ENCODE measurements around the gene CAPG. TPM values are rescaled to one million over a fixed set of nuclear protein-coding genes. Genes with fewer than 3 reads are reported as not detected.

The CAPG gene
- total RNA-seq, 1 experiment from 2014 or later: 117 TPM

GRCh38 chr2:85395912-85396475 is 14.2 kb downstream of the CAPG start (continued):
- TF ChIP-seq ZNF281 (CRISPR knock-in tag; IDR thresholded peaks at IDR 0.05) (no peak), GRHL2 (CRISPR knock-in tag; IDR thresholded peaks at IDR 0.05; ENCODE audit: insufficient replicate concordance, severe bottlenecking) (no peak), ELF4 (CRISPR knock-in tag; IDR thresholded peaks at IDR 0.05; ENCODE audit: low read depth) (no peak), ZNF423 (CRISPR knock-in tag; IDR thresholded peaks at IDR 0.05) (no peak), NR2C2 (CRISPR knock-in tag; IDR thresholded peaks at IDR 0.05) (no peak), AFF4 (CRISPR knock-in tag; IDR thresholded peaks at IDR 0.05; ENCODE audit: borderline replicate concordance) (no peak), E2F4 (CRISPR knock-in tag; IDR thresholded peaks at IDR 0.05; ENCODE audit: borderline replicate concordance, low read depth) (no peak), ATF1 (CRISPR knock-in tag; IDR thresholded peaks at IDR 0.05) (no peak), MXD4 (CRISPR knock-in tag; IDR thresholded peaks at IDR 0.05; ENCODE audit: borderline replicate concordance) (no peak), ZNF317 (CRISPR knock-in tag; IDR thresholded peaks at IDR 0.05; ENCODE audit: borderline replicate concordance, low read depth) (no peak)

- no peak overlapping the region for H3K4me3 Mint-ChIP-seq
- ChIA-PET CTCF (interaction anchor here (6.8 kb wide), 1 partner anchor 156 kb away, joined by 66 read pairs; no protein-coding TSS in a partner anchor), POLR2A (no interaction called here)
- peaks cover 24% of the 10 kb centered on the region for H3K36me3 Mint-ChIP-seq
- DNase-seq (ENCODE audit: low spot score) (no peak), ATAC-seq (no peak)
- TF ChIP-seq ELF4 (CRISPR knock-in tag; IDR thresholded peaks at IDR 0.05; ENCODE audit: low read depth): no peak
- no peak for TF ChIP-seq CTCF (IDR thresholded peaks at IDR 0.05)
- TF ChIP-seq ZNF423 (CRISPR knock-in tag; IDR thresholded peaks at IDR 0.05): no peak
- no peak for TF ChIP-seq TEAD1 (CRISPR knock-in tag; IDR thresholded peaks at IDR 0.05)
- no peaks in the 10 kb centered on the region for H3K9me3 Mint-ChIP-seq
- H3K4me1 Mint-ChIP-seq: peaks cover 18% of the 10 kb centered on the region
- H3K27ac Mint-ChIP-seq: no peak overlapping the region
- no peaks in the 10 kb centered on the region for H3K27me3 Mint-ChIP-seq (ENCODE audit: low read depth)
Observed at GRCh38 chr2:85394976-85395375, 15.2 kb downstream of the CAPG start.

- H3K27ac Mint-ChIP-seq: no peak overlapping the region
- no peaks in the 10 kb centered on the region for H3K27me3 Mint-ChIP-seq (ENCODE audit: low read depth)
- no peaks in the 10 kb centered on the region for H3K9me3 Mint-ChIP-seq
- no peak for DNase-seq (ENCODE audit: low spot score)
- H3K36me3 Mint-ChIP-seq: peaks cover 22% of the 10 kb centered on the region
- ChIA-PET CTCF (interaction anchor here (6.8 kb wide), 1 partner anchor 157 kb away, joined by 66 read pairs; no protein-coding TSS in a partner anchor), POLR2A (interaction anchor here (0.6 kb wide), 1 partner anchor 173 kb away, joined by 4 read pairs; no protein-coding TSS in a partner anchor)
- H3K4me1 Mint-ChIP-seq: peaks cover 18% of the 10 kb centered on the region
- no peak for ATAC-seq
- no peak overlapping the region for H3K4me3 Mint-ChIP-seq
- TF ChIP-seq TCF7 (CRISPR knock-in tag; IDR thresholded peaks at IDR 0.05; ENCODE audit: low read depth) (no peak), ELF4 (CRISPR knock-in tag; IDR thresholded peaks at IDR 0.05; ENCODE audit: low read depth) (no peak), ZNF416 (CRISPR knock-in tag; IDR thresholded peaks at IDR 0.05) (no peak), CTCF (IDR thresholded peaks at IDR 0.05) (no peak), OVOL2 (CRISPR knock-in tag; IDR thresholded peaks at IDR 0.05; ENCODE audit: borderline replicate concordance) (no peak), RORB (CRISPR knock-in tag; IDR thresholded peaks at IDR 0.05) (no peak), HMGA2 (CRISPR knock-in tag; IDR thresholded peaks at IDR 0.05) (no peak), ATF3 (CRISPR knock-in tag; conservative IDR thresholded peaks at IDR 0.05) (no peak), KAT7 (CRISPR knock-in tag; IDR thresholded peaks at IDR 0.05; ENCODE audit: borderline replicate concordance) (no peak)
Observed at GRCh38 chr2:85394261-85394681, 15.9 kb downstream of the CAPG start.

Measured in WTC11 (cell line).